ENCODE results near the gene CFAP46. TPM values are rescaled to one million over a fixed set of nuclear protein-coding genes. Genes with fewer than 3 reads are reported as not detected.

CFAP46 gene
- total RNA-seq, 4 donors from 2014 or later: under 0.01 to 1.3 (median 0.28) TPM

DNA sequence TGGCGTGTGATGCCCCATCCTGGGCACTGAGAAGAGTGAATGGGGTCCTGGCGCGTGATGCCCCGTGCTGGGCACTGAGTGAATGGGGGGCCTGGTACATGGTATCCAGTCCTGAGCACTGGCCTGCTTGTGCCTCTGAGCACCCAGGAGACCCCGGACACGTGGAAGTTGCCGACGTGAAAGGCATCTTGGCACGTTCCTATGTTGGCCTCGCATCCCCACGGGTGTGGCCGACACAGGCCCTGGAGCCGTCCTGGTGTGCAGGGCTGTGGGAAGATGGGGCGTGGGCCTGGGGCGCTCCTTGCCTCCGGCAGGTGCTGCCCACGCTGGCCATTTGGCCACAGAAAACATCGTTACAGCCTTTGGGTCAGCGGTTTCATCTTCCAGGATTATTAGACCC lies 35.5 kb downstream of the CFAP46 start:
- peaks cover 0 to 16% (median 10%) of the 10 kb centered on the region in 4 donors for H3K9me3 ChIP-seq
- H3K27ac ChIP-seq (replicated peaks in 1 of 4): no peak overlapping the region
- intact Hi-C loops (cut with DNase I): no loop called here
- peaks cover 0 to 8% (median 0%) of the 10 kb centered on the region in 4 donors for H3K27me3 ChIP-seq
- H3K4me3 ChIP-seq: no peak overlapping the region
- H3K4me1 ChIP-seq: no peaks in the 10 kb centered on the region
- WGBS: 94% methylated on average over 19 of the region's 19 CpGs
- DNase-seq (ENCODE audit: extremely low spot score): no peak
- H3K36me3 ChIP-seq: no peaks in the 10 kb centered on the region
- TF ChIP-seq, protein P1, sequence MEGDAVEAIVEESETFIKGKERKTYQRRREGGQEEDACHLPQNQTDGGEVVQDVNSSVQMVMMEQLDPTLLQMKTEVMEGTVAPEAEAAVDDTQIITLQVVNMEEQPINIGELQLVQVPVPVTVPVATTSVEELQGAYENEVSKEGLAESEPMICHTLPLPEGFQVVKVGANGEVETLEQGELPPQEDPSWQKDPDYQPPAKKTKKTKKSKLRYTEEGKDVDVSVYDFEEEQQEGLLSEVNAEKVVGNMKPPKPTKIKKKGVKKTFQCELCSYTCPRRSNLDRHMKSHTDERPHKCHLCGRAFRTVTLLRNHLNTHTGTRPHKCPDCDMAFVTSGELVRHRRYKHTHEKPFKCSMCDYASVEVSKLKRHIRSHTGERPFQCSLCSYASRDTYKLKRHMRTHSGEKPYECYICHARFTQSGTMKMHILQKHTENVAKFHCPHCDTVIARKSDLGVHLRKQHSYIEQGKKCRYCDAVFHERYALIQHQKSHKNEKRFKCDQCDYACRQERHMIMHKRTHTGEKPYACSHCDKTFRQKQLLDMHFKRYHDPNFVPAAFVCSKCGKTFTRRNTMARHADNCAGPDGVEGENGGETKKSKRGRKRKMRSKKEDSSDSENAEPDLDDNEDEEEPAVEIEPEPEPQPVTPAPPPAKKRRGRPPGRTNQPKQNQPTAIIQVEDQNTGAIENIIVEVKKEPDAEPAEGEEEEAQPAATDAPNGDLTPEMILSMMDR (IDR thresholded peaks at IDR 0.05): no peak
- TF ChIP-seq EP300 (IDR thresholded peaks at IDR 0.05) (no peak), POLR2AphosphoS5 (IDR thresholded peaks at IDR 0.05) (no peak), POLR2A (IDR thresholded peaks at IDR 0.05; ENCODE audit: low read depth) (no peak)

DNA sequence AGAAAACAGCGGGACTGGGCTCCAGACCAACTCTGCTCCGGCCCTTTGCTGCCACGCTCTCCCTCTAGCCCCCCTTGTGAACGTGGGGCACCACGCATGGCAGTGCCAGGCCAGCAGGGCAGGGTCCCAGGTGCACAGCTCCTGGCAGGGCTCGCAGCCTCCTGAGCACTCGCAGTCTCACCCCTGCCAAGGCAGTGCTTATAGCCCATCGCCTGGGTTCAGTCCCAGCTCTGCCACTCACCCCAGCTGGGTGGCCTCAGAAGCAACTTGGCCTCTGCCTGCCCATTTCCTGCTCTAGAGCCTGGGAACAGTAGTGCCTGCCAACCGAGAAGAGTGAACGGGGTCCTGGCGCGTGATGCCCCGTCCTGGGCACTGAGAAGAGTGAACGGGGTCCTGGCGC lies 36.3 kb downstream of the CFAP46 start:
- peaks cover 0 to 23% (median 11%) of the 10 kb centered on the region in 4 donors for H3K9me3 ChIP-seq
- no peak overlapping the region for H3K27ac ChIP-seq (replicated peaks in 1 of 4)
- no peak overlapping the region for H3K4me3 ChIP-seq
- intact Hi-C loops (cut with DNase I): no loop called here
- DNase-seq (ENCODE audit: extremely low spot score): no peak
- peaks cover 0 to 8% (median 0%) of the 10 kb centered on the region in 4 donors for H3K27me3 ChIP-seq
- no peaks in the 10 kb centered on the region for H3K36me3 ChIP-seq
- H3K4me1 ChIP-seq: no peaks in the 10 kb centered on the region
- 95% methylated on average over 12 of the region's 15 CpGs for WGBS
- TF ChIP-seq POLR2A (IDR thresholded peaks at IDR 0.05; ENCODE audit: low read depth) (no peak), EP300 (IDR thresholded peaks at IDR 0.05) (no peak), POLR2AphosphoS5 (IDR thresholded peaks at IDR 0.05) (no peak)
- TF ChIP-seq, protein P1 (IDR thresholded peaks at IDR 0.05): no peak

DNA sequence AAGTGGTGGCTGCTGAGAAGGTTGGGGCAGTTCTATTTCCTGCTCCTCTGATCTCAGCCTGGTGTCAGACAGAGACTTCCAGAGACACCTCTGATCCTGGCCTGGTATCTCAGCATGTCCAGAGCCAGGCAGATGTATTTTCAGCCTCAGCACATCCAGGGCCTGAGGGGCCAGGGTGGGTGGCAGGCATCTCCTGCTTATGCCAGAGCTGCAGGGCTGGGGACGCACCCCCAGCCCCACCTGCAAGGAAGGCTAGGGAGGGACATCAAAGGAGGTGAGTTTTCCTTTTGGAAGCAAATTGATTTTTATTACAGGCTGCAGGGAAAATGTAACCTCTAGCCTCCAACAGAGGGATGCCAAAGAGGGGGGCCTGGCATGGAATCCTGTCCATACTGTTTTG lies 36.7 kb downstream of the CFAP46 start:
- no peak for DNase-seq (ENCODE audit: extremely low spot score)
- no peak overlapping the region for H3K27ac ChIP-seq (replicated peaks in 1 of 4)
- no peaks in the 10 kb centered on the region for H3K4me1 ChIP-seq
- TF ChIP-seq, protein P1 (IDR thresholded peaks at IDR 0.05): no peak
- TF ChIP-seq POLR2AphosphoS5 (IDR thresholded peaks at IDR 0.05) (no peak), POLR2A (IDR thresholded peaks at IDR 0.05; ENCODE audit: low read depth) (no peak), EP300 (IDR thresholded peaks at IDR 0.05) (no peak)
- H3K27me3 ChIP-seq: peaks cover 0 to 8% (median 0%) of the 10 kb centered on the region in 4 donors
- WGBS: 100% methylated on average over 1 of the region's 1 CpG
- H3K4me3 ChIP-seq: no peak overlapping the region
- no peaks in the 10 kb centered on the region for H3K36me3 ChIP-seq
- peaks cover 0 to 25% (median 13%) of the 10 kb centered on the region in 4 donors for H3K9me3 ChIP-seq
- intact Hi-C loops (cut with DNase I): no loop called here

DNA sequence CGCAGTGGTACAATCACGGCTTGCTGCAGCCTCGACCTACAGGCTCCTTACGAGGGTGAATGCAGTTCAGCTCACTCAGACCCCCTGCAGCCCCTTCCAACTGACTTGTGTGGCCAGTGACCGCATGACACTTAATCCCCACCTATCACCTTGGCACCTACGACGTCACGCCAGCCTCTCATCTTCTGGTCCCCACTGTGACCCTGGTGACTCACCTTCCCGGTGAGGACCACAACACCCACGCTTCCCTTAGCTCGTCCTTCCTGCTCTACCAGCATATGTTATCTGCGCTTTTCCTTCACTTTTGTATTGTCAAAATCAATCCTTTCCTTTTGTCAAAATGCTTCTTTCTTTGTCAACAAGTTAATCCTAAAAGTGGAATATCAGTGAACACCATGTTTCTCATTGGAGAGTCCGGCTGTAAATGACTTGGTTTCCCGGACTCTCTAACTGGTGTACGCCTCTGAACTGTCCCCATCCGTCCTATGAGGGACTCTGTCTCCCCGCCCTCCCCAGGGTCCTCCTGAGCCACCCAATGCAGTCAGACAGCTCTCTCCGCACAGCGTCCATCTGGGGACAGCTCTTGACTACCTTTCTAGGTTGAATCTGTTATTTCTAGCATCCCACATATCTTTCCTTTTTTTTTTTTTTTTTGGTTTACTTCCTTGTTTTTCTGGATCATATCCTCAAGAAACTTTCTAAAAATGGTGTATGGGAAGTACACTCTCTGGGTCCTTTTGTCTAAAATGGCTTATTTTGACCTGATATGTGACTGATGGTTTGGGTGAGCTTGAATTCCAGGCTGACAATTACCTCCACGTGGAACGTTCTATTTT lies 37.3 kb downstream of the CFAP46 start:
- WGBS: 83% methylated on average over 21 of the region's 21 CpGs
- DNase-seq (ENCODE audit: extremely low spot score): no peak
- Histone ChIP-seq H3K36me3 (no peaks in the 10 kb centered on the region), H3K4me1 (no peaks in the 10 kb centered on the region), H3K27me3 (peaks cover 0 to 8% (median 0%) of the 10 kb centered on the region in 4 donors), H3K27ac (replicated peaks in 1 of 4) (no peak overlapping the region), H3K9me3 (peaks cover 0 to 25% (median 16%) of the 10 kb centered on the region in 4 donors), H3K4me3 (no peak overlapping the region)
- intact Hi-C loops (cut with DNase I): no loop called here
- TF ChIP-seq POLR2A (IDR thresholded peaks at IDR 0.05; ENCODE audit: low read depth): no peak
- TF ChIP-seq POLR2AphosphoS5 (IDR thresholded peaks at IDR 0.05): no peak
- TF ChIP-seq EP300 (IDR thresholded peaks at IDR 0.05): no peak
- TF ChIP-seq, protein P1 (IDR thresholded peaks at IDR 0.05): no peak
